Epithelial cell of proximal tubule (primary cell): ENCODE data around the gene SPATA25. TPM values are rescaled to one million over a fixed set of nuclear protein-coding genes. Genes with fewer than 3 reads are reported as not detected.

ENCODE experiments used
- DNase-seq: peaks from one replicate; pipeline ENCODE4 v3.0.0-alpha.2; 2011; ENCODE audit warnings: low read depth
- H3K4me3 ChIP-seq: 2 replicates; pipeline ENCODE4 v1.5.1; 2011; ENCODE audit warnings: low read depth, mild to moderate bottlenecking, low read length
- CTCF ChIP-seq: conservative IDR thresholded peaks from 2 replicates; pipeline ENCODE4 v1.5.1; 2012; ENCODE audit warnings: low read depth, mild to moderate bottlenecking, low read length
- total RNA-seq: library from RNA; depleted of rRNA; stranded (reverse); fragments of >200 nt; gene quantifications from 2 replicates; pipeline ENCODE4 v1.2.3, GENCODE V29; 2015

Gene SPATA25
- total RNA-seq, 1 donor from 2014 or later: not detected

GRCh38 chr20:45851501-45851900 is 35.9 kb downstream of the SPATA25 start:
- no peak for DNase-seq
- no peak overlapping the region for H3K4me3 ChIP-seq
- TF ChIP-seq CTCF: no peak

GRCh38 chr20:45850926-45851325 is 36.5 kb downstream of the SPATA25 start:
- no peak for DNase-seq
- TF ChIP-seq CTCF: no peak
- H3K4me3 ChIP-seq: no peak overlapping the region

- no peak overlapping the region for H3K4me3 ChIP-seq
- no peak for TF ChIP-seq CTCF
- DNase-seq: no peak
Measured at GRCh38 chr20:45850238-45850637, 37.2 kb downstream of the SPATA25 start.

GRCh38 chr20:45848969-45849582 is 38.3 kb downstream of the SPATA25 start:
- no peak overlapping the region for H3K4me3 ChIP-seq
- DNase-seq: no peak
- no peak for TF ChIP-seq CTCF

- no peak overlapping the region for H3K4me3 ChIP-seq
- DNase-seq: no peak
- no peak for TF ChIP-seq CTCF
Measured at GRCh38 chr20:45848421-45848820, 39.0 kb downstream of the SPATA25 start.

GRCh38 chr20:45845452-45845851 is 42.0 kb downstream of the SPATA25 start:
- no peak overlapping the region for H3K4me3 ChIP-seq
- TF ChIP-seq CTCF: no peak
- DNase-seq: no peak

- TF ChIP-seq CTCF: no peak
- no peak for DNase-seq
Measured at GRCh38 chr20:45843506-45843905, 43.9 kb downstream of the SPATA25 start.

More at GRCh38 chr20:45843506-45843905, 43.9 kb downstream of the SPATA25 start:
- H3K4me3 ChIP-seq: no peak overlapping the region
